SK-N-SH treated with all-trans-retinoic acid at 6 μM for 48 hours (cell line): Measurements from ENCODE around the gene LAPTM4A.

Experiments used
- ATAC-seq: fragments of 200-7000 bp; cut with Tn5 transposase; 3 replicates; pipeline ENCODE4 v1.9.1; 2020; ENCODE audit warnings: mild to moderate bottlenecking, moderate library complexity
- BACH2 ChIP-seq: fragments of 250-450 bp; sonication (Bioruptor Pico); IDR thresholded peaks from 2 replicates; pipeline ENCODE4 v1.9.0; 2021; ENCODE audit warnings: mild to moderate bottlenecking, borderline replicate concordance
- CSDC2 ChIP-seq: fragments of 250-450 bp; sonication (Bioruptor Pico); IDR thresholded peaks from 2 replicates; pipeline ENCODE4 v1.5.0; 2020; ENCODE audit warnings: mild to moderate bottlenecking, moderate library complexity
- GLIS3 ChIP-seq: fragments of 250-450 bp; sonication (Bioruptor Pico); IDR thresholded peaks from 2 replicates; pipeline ENCODE4 v1.5.0; 2020; ENCODE audit warnings: mild to moderate bottlenecking, moderate library complexity
- ISL1 ChIP-seq: fragments of 250-450 bp; sonication (Bioruptor Pico); IDR thresholded peaks from 2 replicates; pipeline ENCODE4 v2.1.2; 2022; ENCODE audit warnings: mild to moderate bottlenecking, moderate library complexity
- OSR1 ChIP-seq: fragments of 250-450 bp; sonication (Bioruptor Pico); IDR thresholded peaks from 2 replicates; pipeline ENCODE4 v1.8.0; 2022; ENCODE audit warnings: moderate library complexity, mild to moderate bottlenecking, inconsistent platforms
- RARB ChIP-seq: fragments of 250-450 bp; sonication (Bioruptor Pico); IDR thresholded peaks from 2 replicates; pipeline ENCODE4 v1.8.0; 2021; ENCODE audit warnings: mild to moderate bottlenecking, moderate library complexity
- SNAI2 ChIP-seq: fragments of 250-450 bp; sonication (Bioruptor Pico); IDR thresholded peaks from 2 replicates; pipeline ENCODE4 v1.5.0; 2020; ENCODE audit warnings: mild to moderate bottlenecking, moderate library complexity
- TCF4 ChIP-seq: fragments of 250-450 bp; sonication (Bioruptor Pico); IDR thresholded peaks from 2 replicates; pipeline ENCODE4 v1.8.0; 2021; ENCODE audit warnings: mild to moderate bottlenecking, moderate library complexity, borderline replicate concordance
- TOX ChIP-seq: fragments of 250-450 bp; sonication (Bioruptor Pico); IDR thresholded peaks from 2 replicates; pipeline ENCODE4 v1.8.0; 2021; ENCODE audit warnings: mild to moderate bottlenecking, moderate library complexity, borderline replicate concordance
- ZC3H10 ChIP-seq: fragments of 250-450 bp; sonication (Bioruptor Pico); IDR thresholded peaks from 2 replicates; pipeline ENCODE4 v1.5.1; 2021; ENCODE audit warnings: mild to moderate bottlenecking, moderate library complexity
- ZFP30 ChIP-seq: fragments of 450-650 bp; formaldehyde crosslinking; IDR thresholded peaks from 2 replicates; pipeline ENCODE4 v1.5.0; 2022; ENCODE audit warnings: mild to moderate bottlenecking, moderate library complexity
- ZNF70 ChIP-seq: fragments of 450-650 bp; formaldehyde crosslinking; IDR thresholded peaks from 2 replicates; pipeline ENCODE4 v1.5.0; 2020; ENCODE audit warnings: mild to moderate bottlenecking, moderate library complexity
- ZNF8 ChIP-seq: fragments of 450-650 bp; formaldehyde crosslinking; IDR thresholded peaks from 2 replicates; pipeline ENCODE4 v1.5.0; 2020; ENCODE audit warnings: mild to moderate bottlenecking, moderate library complexity
- TF ChIP-seq, protein P1 (sequence below): fragments of 250-450 bp; sonication (Bioruptor Pico); IDR thresholded peaks from 2 replicates; pipeline ENCODE4 v1.8.0; 2020; ENCODE audit warnings: mild to moderate bottlenecking, moderate library complexity, borderline replicate concordance
- TF ChIP-seq, protein P2 (sequence below): fragments of 250-450 bp; sonication (Bioruptor Pico); IDR thresholded peaks from 2 replicates; pipeline ENCODE4 v1.5.1; 2021; ENCODE audit warnings: mild to moderate bottlenecking, moderate library complexity
- TF ChIP-seq, protein P3 (sequence below): fragments of 250-450 bp; sonication (Bioruptor Pico); IDR thresholded peaks from 2 replicates; pipeline ENCODE4 v1.5.1; 2020; ENCODE audit warnings: low read depth, mild to moderate bottlenecking, moderate library complexity

Gene LAPTM4A

DNA sequence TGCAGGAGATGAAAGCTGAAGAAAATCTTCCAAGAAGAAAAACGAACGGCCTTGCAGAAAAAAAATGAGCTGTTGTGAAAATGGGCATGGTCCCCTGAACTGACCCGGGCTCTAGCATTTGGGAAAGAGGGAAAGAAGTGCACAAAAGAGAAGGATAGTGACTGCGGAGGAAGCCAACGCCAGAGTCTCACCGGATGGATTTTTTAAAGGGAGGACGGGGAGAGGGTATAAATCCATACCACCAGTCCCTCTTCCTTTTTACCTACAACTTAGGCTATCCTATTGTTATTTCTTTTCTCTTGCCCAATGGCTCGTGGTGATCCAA is 62.1 kb downstream of the LAPTM4A start:
- no peak for TF ChIP-seq ZFP30
- peak; percentile 46; the same call in 2 of the 3 replicates for ATAC-seq

GRCh38 chr2:19988600-19988999 is 62.8 kb downstream of the LAPTM4A start:
- no peak for ATAC-seq
- TF ChIP-seq ZC3H10 (CRISPR knock-in tag) (no peak), GLIS3 (no peak), OSR1 (CRISPR knock-in tag) (no peak), ZNF8 (CRISPR knock-in tag) (no peak), ZFP30 (no peak), TOX (CRISPR knock-in tag) (no peak), CSDC2 (CRISPR knock-in tag) (no peak), BACH2 (CRISPR knock-in tag) (no peak), ZNF70 (no peak), ISL1 (CRISPR knock-in tag) (no peak)
- TF ChIP-seq, protein P1, sequence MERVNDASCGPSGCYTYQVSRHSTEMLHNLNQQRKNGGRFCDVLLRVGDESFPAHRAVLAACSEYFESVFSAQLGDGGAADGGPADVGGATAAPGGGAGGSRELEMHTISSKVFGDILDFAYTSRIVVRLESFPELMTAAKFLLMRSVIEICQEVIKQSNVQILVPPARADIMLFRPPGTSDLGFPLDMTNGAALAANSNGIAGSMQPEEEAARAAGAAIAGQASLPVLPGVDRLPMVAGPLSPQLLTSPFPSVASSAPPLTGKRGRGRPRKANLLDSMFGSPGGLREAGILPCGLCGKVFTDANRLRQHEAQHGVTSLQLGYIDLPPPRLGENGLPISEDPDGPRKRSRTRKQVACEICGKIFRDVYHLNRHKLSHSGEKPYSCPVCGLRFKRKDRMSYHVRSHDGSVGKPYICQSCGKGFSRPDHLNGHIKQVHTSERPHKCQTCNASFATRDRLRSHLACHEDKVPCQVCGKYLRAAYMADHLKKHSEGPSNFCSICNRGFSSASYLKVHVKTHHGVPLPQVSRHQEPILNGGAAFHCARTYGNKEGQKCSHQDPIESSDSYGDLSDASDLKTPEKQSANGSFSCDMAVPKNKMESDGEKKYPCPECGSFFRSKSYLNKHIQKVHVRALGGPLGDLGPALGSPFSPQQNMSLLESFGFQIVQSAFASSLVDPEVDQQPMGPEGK (CRISPR knock-in tag), result no peak
- TF ChIP-seq, protein P2, sequence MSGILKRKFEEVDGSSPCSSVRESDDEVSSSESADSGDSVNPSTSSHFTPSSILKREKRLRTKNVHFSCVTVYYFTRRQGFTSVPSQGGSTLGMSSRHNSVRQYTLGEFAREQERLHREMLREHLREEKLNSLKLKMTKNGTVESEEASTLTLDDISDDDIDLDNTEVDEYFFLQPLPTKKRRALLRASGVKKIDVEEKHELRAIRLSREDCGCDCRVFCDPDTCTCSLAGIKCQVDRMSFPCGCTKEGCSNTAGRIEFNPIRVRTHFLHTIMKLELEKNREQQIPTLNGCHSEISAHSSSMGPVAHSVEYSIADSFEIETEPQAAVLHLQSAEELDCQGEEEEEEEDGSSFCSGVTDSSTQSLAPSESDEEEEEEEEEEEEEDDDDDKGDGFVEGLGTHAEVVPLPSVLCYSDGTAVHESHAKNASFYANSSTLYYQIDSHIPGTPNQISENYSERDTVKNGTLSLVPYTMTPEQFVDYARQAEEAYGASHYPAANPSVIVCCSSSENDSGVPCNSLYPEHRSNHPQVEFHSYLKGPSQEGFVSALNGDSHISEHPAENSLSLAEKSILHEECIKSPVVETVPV (CRISPR knock-in tag), result no peak
- TF ChIP-seq, protein P3, sequence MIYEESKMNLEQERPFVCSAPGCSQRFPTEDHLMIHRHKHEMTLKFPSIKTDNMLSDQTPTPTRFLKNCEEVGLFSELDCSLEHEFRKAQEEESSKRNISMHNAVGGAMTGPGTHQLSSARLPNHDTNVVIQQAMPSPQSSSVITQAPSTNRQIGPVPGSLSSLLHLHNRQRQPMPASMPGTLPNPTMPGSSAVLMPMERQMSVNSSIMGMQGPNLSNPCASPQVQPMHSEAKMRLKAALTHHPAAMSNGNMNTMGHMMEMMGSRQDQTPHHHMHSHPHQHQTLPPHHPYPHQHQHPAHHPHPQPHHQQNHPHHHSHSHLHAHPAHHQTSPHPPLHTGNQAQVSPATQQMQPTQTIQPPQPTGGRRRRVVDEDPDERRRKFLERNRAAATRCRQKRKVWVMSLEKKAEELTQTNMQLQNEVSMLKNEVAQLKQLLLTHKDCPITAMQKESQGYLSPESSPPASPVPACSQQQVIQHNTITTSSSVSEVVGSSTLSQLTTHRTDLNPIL (CRISPR knock-in tag), result no peak

GRCh38 chr2:19987936-19988335 is 63.5 kb downstream of the LAPTM4A start:
- no peak for TF ChIP-seq TCF4 (CRISPR knock-in tag)
- no peak for TF ChIP-seq ZC3H10 (CRISPR knock-in tag)
- TF ChIP-seq RARB (CRISPR knock-in tag), result no peak
- TF ChIP-seq ZNF70, result no peak
- no peak for TF ChIP-seq SNAI2 (CRISPR knock-in tag)
- no peak for TF ChIP-seq GLIS3
- no peak for ATAC-seq
